GM12878 (cell line): ENCODE data around the gene NAT9. TPM values are rescaled to one million over a fixed set of nuclear protein-coding genes. Genes with fewer than 3 reads are reported as not detected.

ENCODE experiments used
- BCL11A ChIP-seq: IDR thresholded peaks from 2 replicates; pipeline ENCODE4 v1.6.1; 2011; ENCODE audit warnings: low read depth, low read length
- BHLHE40 ChIP-seq, 2 experiments: fragments of 450-650 bp in 1 of 2; IDR thresholded peaks; 2 replicates each; pipeline ENCODE4 v1.6.1; 2011 to 2017; ENCODE audit warnings: low read depth in 2 of 2, borderline replicate concordance in 1 of 2, improper control_type of control experiment in 1 of 2, low read length in 1 of 2, mild to moderate bottlenecking in 1 of 2
- CREB1 ChIP-seq: IDR thresholded peaks from 2 replicates; pipeline ENCODE4 v1.6.1; 2012; ENCODE audit warnings: low read depth, mild to moderate bottlenecking, inconsistent platforms
- DPF2 ChIP-seq: fragments of 450-650 bp; IDR thresholded peaks from 2 replicates; pipeline ENCODE4 v1.6.1; 2017; ENCODE audit warnings: mild to moderate bottlenecking
- IRF4 ChIP-seq: IDR thresholded peaks from 2 replicates; pipeline ENCODE4 v1.6.1; 2011; ENCODE audit warnings: low read depth, low read length
- MEF2A ChIP-seq: IDR thresholded peaks from 2 replicates; pipeline ENCODE4 v1.6.1; 2011; ENCODE audit warnings: low read depth, mild to moderate bottlenecking, low read length, moderate library complexity; ENCODE audit not compliant: insufficient read depth
- MXI1 ChIP-seq: fragments of 150-350 bp; IDR thresholded peaks from 2 replicates; pipeline ENCODE4 v1.6.1; 2011; ENCODE audit warnings: low read depth, mild to moderate bottlenecking, inconsistent platforms, low read length, improper control_type of control experiment
- MYB ChIP-seq: fragments of 150-350 bp; IDR thresholded peaks from 2 replicates; pipeline ENCODE4 v1.6.1; 2014; ENCODE audit warnings: mild to moderate bottlenecking, low read depth, low read length, borderline replicate concordance
- NBN ChIP-seq: fragments of 450-650 bp; IDR thresholded peaks from 2 replicates; pipeline ENCODE4 v1.6.1; 2016
- NR2F1 ChIP-seq: fragments of 450-650 bp; conservative IDR thresholded peaks from 2 replicates; pipeline ENCODE4 v1.6.1; 2017; ENCODE audit warnings: mild to moderate bottlenecking
- RCOR1 ChIP-seq: conservative IDR thresholded peaks from 2 replicates; pipeline ENCODE4 v1.6.1; 2012; ENCODE audit warnings: low read depth, low read length, improper control_type of control experiment
- RELA ChIP-seq: fragments of 450-650 bp; IDR thresholded peaks from 2 replicates; pipeline ENCODE4 v1.8.0; 2014; ENCODE audit warnings: borderline replicate concordance; ENCODE audit not compliant: partially characterized antibody
- RUNX3 ChIP-seq: IDR thresholded peaks from 2 replicates; pipeline ENCODE4 v1.6.1; 2012; ENCODE audit warnings: low read length, inconsistent platforms
- SMAD5 ChIP-seq: IDR thresholded peaks from 2 replicates; pipeline ENCODE4 v1.6.1; 2016; ENCODE audit warnings: antibody characterized with exemption, low read depth
- SMC3 ChIP-seq: IDR thresholded peaks from 2 replicates; pipeline ENCODE4 v1.6.1; 2011; ENCODE audit warnings: low read length, improper control_type of control experiment, borderline replicate concordance
- SP1 ChIP-seq: IDR thresholded peaks from one replicate; pipeline ENCODE4 v1.6.1; 2011; ENCODE audit warnings: low read depth, low read length
- WRNIP1 ChIP-seq: IDR thresholded peaks from 2 replicates; pipeline ENCODE4 v1.6.1; 2011; ENCODE audit warnings: low read depth, low read length, improper control_type of control experiment, borderline replicate concordance
- YBX1 ChIP-seq: fragments of 450-650 bp; IDR thresholded peaks from 2 replicates; pipeline ENCODE4 v1.6.1; 2016; ENCODE audit warnings: antibody characterized with exemption
- YY1 ChIP-seq: IDR thresholded peaks from 2 replicates; pipeline ENCODE4 v1.6.1; 2011; ENCODE audit warnings: low read depth, mild to moderate bottlenecking, low read length
- polyA plus RNA-seq, 11 experiments: library from polyadenylated mRNA; depleted of rRNA in 4 of 11; unstranded in 6 of 11; stranded (reverse) in 5 of 11; fragments of >200 nt; fragmentation: Nextera tagmentation in 4 of 11; fragmentation: Illumina TruSeq in 1 of 11; extraction: Ambion mirVana in 4 of 11; extraction: Trizol in 1 of 11; gene quantifications; 1 replicate in 1 of 11; 2 replicates in 10 of 11; pipeline versions ENCODE4 v1.2.1 to v1.2.3, GENCODE V29; 2011 to 2016; ENCODE audit warnings: inconsistent platforms in 2 of 11, missing spikeins in 2 of 11, low read depth in 1 of 11
- total RNA-seq, 4 experiments: library from RNA; depleted of rRNA in 3 of 4; stranded (reverse); fragments of >200 nt in 3 of 4; fragmentation: Illumina TruSeq in 1 of 4; extraction: Trizol in 1 of 4; gene quantifications; 2 replicates each; pipeline versions ENCODE4 v1.2.1 to v1.2.3, GENCODE V29; 2013 to 2021
- TF ChIP-seq, protein P1 (sequence below): IDR thresholded peaks from 2 replicates; pipeline ENCODE4 v1.6.1; 2011; ENCODE audit warnings: borderline replicate concordance, low read depth, mild to moderate bottlenecking, moderate library complexity, mixed read lengths, low read length; ENCODE audit not compliant: insufficient read depth; ENCODE audit errors: extremely low read length
- TF ChIP-seq, protein P2 (sequence below): fragments of 150-350 bp; IDR thresholded peaks from 2 replicates; pipeline ENCODE4 v1.6.1; 2016; ENCODE audit warnings: low read depth, low read length

NAT9 gene
- total and polyA plus RNA-seq, 10 of the 15 experiments (the other 5 are each of a cell fraction or from before 2014, with no cell fraction given), result 3.5 to 45.3 (median 27.3) TPM

DNA sequence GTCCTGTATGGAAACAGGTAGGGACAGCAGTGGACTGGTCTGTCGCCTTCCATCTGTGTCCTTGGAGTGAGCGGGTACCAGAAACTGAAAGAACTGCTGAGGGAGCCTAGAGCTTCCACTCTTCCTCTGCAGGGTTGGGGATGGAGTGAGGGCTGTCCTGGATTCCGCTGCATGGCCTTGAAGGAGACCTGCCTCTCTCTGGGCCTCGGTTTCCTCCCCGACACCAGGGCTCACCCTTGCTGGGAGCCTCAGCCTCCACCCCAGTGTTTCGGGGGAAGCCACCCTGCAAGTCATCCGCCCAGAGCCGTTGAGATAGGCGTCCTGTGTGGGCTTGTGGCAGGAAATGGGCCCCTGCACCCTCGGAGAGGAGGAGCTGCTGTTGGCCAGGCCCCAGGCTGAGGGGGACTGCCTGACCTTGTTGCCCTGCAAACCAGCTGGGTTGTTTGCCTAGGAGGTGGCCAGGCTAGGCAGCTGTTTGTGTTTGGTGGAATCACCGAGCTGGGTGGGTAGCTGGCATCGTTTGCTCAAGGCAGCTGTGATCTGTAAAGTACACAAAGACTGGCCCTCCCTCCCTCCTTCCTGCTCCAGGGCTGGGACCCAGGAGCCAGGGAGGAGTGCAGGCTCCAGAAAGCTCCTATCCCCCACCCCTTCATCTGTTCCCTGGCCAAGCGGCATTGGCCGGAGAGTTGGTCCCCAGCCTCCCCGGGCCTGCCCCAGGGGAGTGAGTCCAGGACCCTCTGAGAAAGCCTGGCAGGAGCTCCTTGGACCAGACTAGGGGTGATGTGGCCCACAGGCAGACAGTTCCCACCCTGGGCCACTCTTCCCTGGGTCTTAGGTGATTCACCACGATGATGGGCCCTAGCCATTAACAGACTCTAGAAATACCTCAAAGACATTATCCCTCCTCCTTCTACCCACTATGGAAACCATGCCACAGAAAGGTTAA, 37.8 kb downstream of the NAT9 start (continued):
- TF ChIP-seq BHLHE40 (IDR thresholded peaks at IDR 0.05; ENCODE audit: borderline replicate concordance in 1 of 2, low read depth in 2 of 2, low read length in 1 of 2) (peak in 1 of 2 experiments; percentile 62; a peak in 2 of 4 replicates), CREB1 (no peak), MXI1 (no peak; the same call in 1 of the 2 replicates), RELA (no peak), YY1 (0 out of 2 replicates have a peak, but pooled peaks have one; percentile 24), SMC3 (no peak), SP1 (peak; percentile 57), BCL11A (no peak), YBX1 (no peak), RCOR1 (no peak), RUNX3 (peak; percentile 78), WRNIP1 (no peak), SMAD5 (no peak), IRF4 (no peak), MYB (peak; percentile 83), NBN (peak; percentile 53; the same call in 1 of the 2 replicates), MEF2A (no peak), DPF2 (peak; percentile 49; the same call in 1 of the 2 replicates), NR2F1 (peak; percentile 97)
- TF ChIP-seq, protein P1, sequence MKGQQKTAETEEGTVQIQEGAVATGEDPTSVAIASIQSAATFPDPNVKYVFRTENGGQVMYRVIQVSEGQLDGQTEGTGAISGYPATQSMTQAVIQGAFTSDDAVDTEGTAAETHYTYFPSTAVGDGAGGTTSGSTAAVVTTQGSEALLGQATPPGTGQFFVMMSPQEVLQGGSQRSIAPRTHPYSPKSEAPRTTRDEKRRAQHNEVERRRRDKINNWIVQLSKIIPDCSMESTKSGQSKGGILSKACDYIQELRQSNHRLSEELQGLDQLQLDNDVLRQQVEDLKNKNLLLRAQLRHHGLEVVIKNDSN, result no peak
- TF ChIP-seq, protein P2, sequence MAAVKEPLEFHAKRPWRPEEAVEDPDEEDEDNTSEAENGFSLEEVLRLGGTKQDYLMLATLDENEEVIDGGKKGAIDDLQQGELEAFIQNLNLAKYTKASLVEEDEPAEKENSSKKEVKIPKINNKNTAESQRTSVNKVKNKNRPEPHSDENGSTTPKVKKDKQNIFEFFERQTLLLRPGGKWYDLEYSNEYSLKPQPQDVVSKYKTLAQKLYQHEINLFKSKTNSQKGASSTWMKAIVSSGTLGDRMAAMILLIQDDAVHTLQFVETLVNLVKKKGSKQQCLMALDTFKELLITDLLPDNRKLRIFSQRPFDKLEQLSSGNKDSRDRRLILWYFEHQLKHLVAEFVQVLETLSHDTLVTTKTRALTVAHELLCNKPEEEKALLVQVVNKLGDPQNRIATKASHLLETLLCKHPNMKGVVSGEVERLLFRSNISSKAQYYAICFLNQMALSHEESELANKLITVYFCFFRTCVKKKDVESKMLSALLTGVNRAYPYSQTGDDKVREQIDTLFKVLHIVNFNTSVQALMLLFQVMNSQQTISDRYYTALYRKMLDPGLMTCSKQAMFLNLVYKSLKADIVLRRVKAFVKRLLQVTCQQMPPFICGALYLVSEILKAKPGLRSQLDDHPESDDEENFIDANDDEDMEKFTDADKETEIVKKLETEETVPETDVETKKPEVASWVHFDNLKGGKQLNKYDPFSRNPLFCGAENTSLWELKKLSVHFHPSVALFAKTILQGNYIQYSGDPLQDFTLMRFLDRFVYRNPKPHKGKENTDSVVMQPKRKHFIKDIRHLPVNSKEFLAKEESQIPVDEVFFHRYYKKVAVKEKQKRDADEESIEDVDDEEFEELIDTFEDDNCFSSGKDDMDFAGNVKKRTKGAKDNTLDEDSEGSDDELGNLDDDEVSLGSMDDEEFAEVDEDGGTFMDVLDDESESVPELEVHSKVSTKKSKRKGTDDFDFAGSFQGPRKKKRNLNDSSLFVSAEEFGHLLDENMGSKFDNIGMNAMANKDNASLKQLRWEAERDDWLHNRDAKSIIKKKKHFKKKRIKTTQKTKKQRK, result no peak
